Chondrocyte (in vitro differentiated cells): ENCODE results near the gene ARMC5. TPM values are rescaled to one million over a fixed set of nuclear protein-coding genes. Genes with fewer than 3 reads are reported as not detected.

Source experiments
- DNase-seq: peaks from one replicate; pipeline ENCODE4 v3.0.0; 2021; ENCODE audit warnings: mixed read lengths, low spot score
- H3K27ac Mint-ChIP-seq: one replicate; pipeline ENCODE4 v1.8.0; 2021; ENCODE audit warnings: mild to moderate bottlenecking, moderate library complexity, mixed read lengths; ENCODE audit not compliant: unreplicated experiment
- H3K27me3 Mint-ChIP-seq: 2 replicates; pipeline ENCODE4 v1.8.0; 2021; ENCODE audit warnings: low read depth, mixed read lengths
- H3K36me3 Mint-ChIP-seq: 2 replicates; pipeline ENCODE4 v1.8.0; 2021; ENCODE audit warnings: low read depth, mixed read lengths
- H3K4me1 Mint-ChIP-seq: 2 replicates; pipeline ENCODE4 v1.8.0; 2021; ENCODE audit warnings: low read depth, mild to moderate bottlenecking, mixed read lengths
- H3K4me3 Mint-ChIP-seq: one replicate; pipeline ENCODE4 v1.8.0; 2021; ENCODE audit warnings: mild to moderate bottlenecking, moderate library complexity, mixed read lengths; ENCODE audit not compliant: unreplicated experiment
- H3K9me3 Mint-ChIP-seq: 2 replicates; pipeline ENCODE4 v1.8.0; 2021; ENCODE audit warnings: low read depth, mixed read lengths
- long read RNA-seq: library from polyadenylated mRNA; stranded (forward); transcript quantifications from one replicate; pipeline ENCODE4 v2.0.0, GENCODE V29; 2021
- total RNA-seq: library from RNA; stranded (reverse); gene quantifications from 3 replicates; pipeline ENCODE4 v1.2.1, GENCODE V29; 2021
- TF ChIP-seq, protein P1 (sequence below): fragments of 200-600 bp; sonication (generic); IDR thresholded peaks from 2 replicates; pipeline ENCODE4 v1.5.0; 2021; ENCODE audit warnings: antibody characterized with exemption, mild to moderate bottlenecking, moderate library complexity

Gene ARMC5
- total RNA-seq = 12.2 to 13.2 TPM (median 12.4 TPM) in 3 replicates
- long read RNA-seq, full-length matches to known transcripts = 26 of 33 reads
- long read RNA-seq, partial matches to known transcripts = 2 of 33 reads
- long read RNA-seq, other reads (novel, unspliced or antisense) = 5 of 33 reads

- Mint-ChIP-seq H3K27ac (peak within 1 kb of the TSS; percentile 97), H3K36me3 (peaks cover 9% of the 10 kb centered on the region), H3K9me3 (no peaks in the 10 kb centered on the region), H3K4me3 (peak within 1 kb of the TSS; percentile 87), H3K27me3 (no peaks in the 10 kb centered on the region), H3K4me1 (peaks cover 50% of the 10 kb centered on the region)
- TF ChIP-seq, protein P1, sequence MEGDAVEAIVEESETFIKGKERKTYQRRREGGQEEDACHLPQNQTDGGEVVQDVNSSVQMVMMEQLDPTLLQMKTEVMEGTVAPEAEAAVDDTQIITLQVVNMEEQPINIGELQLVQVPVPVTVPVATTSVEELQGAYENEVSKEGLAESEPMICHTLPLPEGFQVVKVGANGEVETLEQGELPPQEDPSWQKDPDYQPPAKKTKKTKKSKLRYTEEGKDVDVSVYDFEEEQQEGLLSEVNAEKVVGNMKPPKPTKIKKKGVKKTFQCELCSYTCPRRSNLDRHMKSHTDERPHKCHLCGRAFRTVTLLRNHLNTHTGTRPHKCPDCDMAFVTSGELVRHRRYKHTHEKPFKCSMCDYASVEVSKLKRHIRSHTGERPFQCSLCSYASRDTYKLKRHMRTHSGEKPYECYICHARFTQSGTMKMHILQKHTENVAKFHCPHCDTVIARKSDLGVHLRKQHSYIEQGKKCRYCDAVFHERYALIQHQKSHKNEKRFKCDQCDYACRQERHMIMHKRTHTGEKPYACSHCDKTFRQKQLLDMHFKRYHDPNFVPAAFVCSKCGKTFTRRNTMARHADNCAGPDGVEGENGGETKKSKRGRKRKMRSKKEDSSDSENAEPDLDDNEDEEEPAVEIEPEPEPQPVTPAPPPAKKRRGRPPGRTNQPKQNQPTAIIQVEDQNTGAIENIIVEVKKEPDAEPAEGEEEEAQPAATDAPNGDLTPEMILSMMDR = peak; percentile 81
- DNase-seq = peak; percentile 98
Observed at GRCh38 chr16:31458844-31459686, at the start of gene ARMC5. ARMC5 (plus strand) TSS chr16:31459501; CDS start chr16:31459525, 24 bp downstream.

- Mint-ChIP-seq H3K4me3 (no peak overlapping the region), H3K4me1 (no peaks in the 10 kb centered on the region), H3K27ac (no peak overlapping the region), H3K27me3 (peaks cover 29% of the 10 kb centered on the region), H3K36me3 (peaks cover 2% of the 10 kb centered on the region), H3K9me3 (no peaks in the 10 kb centered on the region)
- TF ChIP-seq, protein P1 = no peak
- no peak for DNase-seq
Observed at GRCh38 chr16:31410082-31410481, 49.2 kb upstream of the ARMC5 start.

GRCh38 chr16:31411024-31411844 lies 48.1 kb upstream of the ARMC5 start:
- DNase-seq = no peak
- no peak overlapping the region for H3K4me3 Mint-ChIP-seq
- H3K9me3 Mint-ChIP-seq = no peaks in the 10 kb centered on the region
- TF ChIP-seq, protein P1 = no peak
- peaks cover 2% of the 10 kb centered on the region for H3K36me3 Mint-ChIP-seq
- H3K27me3 Mint-ChIP-seq = peaks cover 35% of the 10 kb centered on the region
- no peaks in the 10 kb centered on the region for H3K4me1 Mint-ChIP-seq
- no peak overlapping the region for H3K27ac Mint-ChIP-seq

DNA sequence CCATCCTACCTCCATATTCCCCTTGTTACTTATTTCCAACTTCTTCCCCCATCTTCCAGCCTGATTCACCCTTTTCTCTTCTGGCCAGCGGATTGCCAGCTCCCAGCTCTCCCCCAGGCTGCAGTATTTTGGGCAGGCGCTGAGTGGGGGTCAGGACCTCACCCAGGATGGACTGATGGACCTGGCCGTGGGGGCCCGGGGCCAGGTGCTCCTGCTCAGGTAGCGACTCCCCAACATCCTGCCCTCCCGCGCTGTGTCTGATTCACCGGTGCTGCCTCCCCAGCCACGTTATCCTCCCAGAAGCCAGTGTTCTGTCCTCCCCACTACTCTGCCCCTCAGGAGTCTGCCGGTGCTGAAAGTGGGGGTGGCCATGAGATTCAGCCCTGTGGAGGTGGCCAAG lies 46.6 kb upstream of the ARMC5 start:
- H3K4me1 Mint-ChIP-seq = no peaks in the 10 kb centered on the region
- no peak overlapping the region for H3K4me3 Mint-ChIP-seq
- H3K9me3 Mint-ChIP-seq = no peaks in the 10 kb centered on the region
- H3K36me3 Mint-ChIP-seq = peaks cover 2% of the 10 kb centered on the region
- no peak overlapping the region for H3K27ac Mint-ChIP-seq
- TF ChIP-seq, protein P1 = no peak
- peaks cover 35% of the 10 kb centered on the region for H3K27me3 Mint-ChIP-seq
- no peak for DNase-seq

DNA sequence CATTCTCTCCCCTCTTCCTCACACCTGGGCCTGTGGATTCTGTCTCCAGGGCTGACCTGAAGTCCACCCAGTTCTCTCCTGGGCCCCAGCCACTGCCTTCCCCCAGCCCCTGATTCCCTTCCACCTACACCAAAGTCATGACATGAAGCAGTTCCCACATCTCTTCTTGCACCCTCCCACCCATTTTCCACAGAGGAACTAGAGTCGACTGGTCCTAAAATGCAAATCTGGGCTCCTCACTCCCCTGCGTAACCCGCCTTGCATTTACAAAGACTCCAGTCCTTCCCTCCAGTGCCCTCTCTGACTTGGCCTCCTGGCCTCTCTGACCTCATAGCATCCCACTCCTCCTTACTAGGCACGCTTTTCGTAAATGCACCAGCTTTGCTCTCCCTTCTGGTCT lies 45.9 kb upstream of the ARMC5 start:
- TF ChIP-seq, protein P1 = no peak
- DNase-seq = no peak
- peaks cover 6% of the 10 kb centered on the region for H3K9me3 Mint-ChIP-seq
- no peak overlapping the region for H3K4me3 Mint-ChIP-seq
- peaks cover 31% of the 10 kb centered on the region for H3K27me3 Mint-ChIP-seq
- H3K27ac Mint-ChIP-seq = no peak overlapping the region
- peaks cover 2% of the 10 kb centered on the region for H3K36me3 Mint-ChIP-seq
- H3K4me1 Mint-ChIP-seq = no peaks in the 10 kb centered on the region
